Left ventricle myocardium superior (tissue), 1 donor: ENCODE results near the gene STYXL2. TPM values are rescaled to one million over a fixed set of nuclear protein-coding genes. Genes with fewer than 3 reads are reported as not detected.

Source experiments
- ATAC-seq: fragments of 200-7000 bp; cut with Tn5 transposase; one replicate; pipeline ENCODE4 v1.9.1; 2020; ENCODE audit warnings: mild to moderate bottlenecking, moderate library complexity
- DNase-seq: peaks from one replicate; pipeline ENCODE4 v3.0.0-alpha.2; 2020
- intact Hi-C: fragments of 100-400 bp; cut with micrococcal nuclease; formaldehyde crosslinking; loops from one replicate; pipeline ENCODE4 v1.11.0; 2022
- total RNA-seq: library from RNA; stranded (reverse); fragmentation: NEBNext Ultra II Directional; extraction: Animal tissue kit (Norgen Biotek cat#: 25700); gene quantifications from one replicate; pipeline ENCODE4 v1.2.1, GENCODE V29; 2021
- donor health status: DM: no; HTN: yes; CAD: no; lungs with severe emphysema.

The STYXL2 gene
- total RNA-seq, 1 donor from 2014 or later, result 121 TPM

GRCh38 chr1:167071286-167071685, 22.6 kb upstream of the STYXL2 start:
- ATAC-seq (no peak), DNase-seq (no peak)
- intact Hi-C loops, result loop anchor here (10.0 kb wide), 1 partner anchor 374 kb away; no protein-coding TSS in a partner anchor

- ATAC-seq, result no peak
- intact Hi-C loops, result loop anchor here (10.0 kb wide), 1 partner anchor 369 kb away; no protein-coding TSS in a partner anchor
- DNase-seq, result no peak
These were observed 17.7 kb upstream of the STYXL2 start for GRCh38 chr1:167076136-167076710.

DNA sequence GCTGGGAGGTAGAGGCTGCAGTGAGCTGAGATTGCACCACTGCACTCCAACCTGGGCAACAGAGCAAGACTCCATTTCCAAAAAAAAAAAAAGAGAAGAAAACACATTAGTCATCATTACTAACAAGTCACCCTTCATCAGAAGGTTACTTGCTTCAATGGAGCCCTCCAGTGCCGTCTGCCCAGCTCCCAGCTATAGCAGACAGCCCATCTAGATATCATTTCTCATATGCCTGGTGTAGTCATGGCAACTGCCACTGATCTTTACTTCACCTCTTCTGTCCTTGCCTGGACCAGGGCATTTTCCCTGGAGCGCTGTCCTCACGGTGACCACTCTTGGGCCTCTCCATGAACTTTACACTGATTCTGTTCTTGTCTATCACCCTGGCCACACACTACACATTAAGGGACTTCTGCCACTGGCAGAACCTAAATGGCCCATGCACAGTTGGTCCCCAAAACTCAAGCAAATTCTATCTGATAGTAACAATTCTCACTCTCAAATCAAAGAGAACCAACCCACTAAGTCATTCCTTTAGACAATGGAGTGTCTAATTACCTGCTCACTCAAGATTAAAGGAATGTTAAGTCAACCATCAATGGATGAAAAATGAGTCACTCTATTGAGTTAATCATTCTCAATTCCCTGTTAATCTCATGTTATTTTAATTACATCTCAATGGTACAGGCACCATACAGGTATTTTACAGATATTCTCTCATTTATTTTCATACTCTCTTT, 16.6 kb upstream of the STYXL2 start:
- no peak for ATAC-seq
- no peak for DNase-seq
- intact Hi-C loops, result loop anchor here (10.0 kb wide), 1 partner anchor 368 kb away; no protein-coding TSS in a partner anchor

GRCh38 chr1:167077868-167078210, 16.0 kb upstream of the STYXL2 start:
- intact Hi-C loops, result loop anchor here (10.0 kb wide), 1 partner anchor 367 kb away; no protein-coding TSS in a partner anchor
- DNase-seq (no peak), ATAC-seq (peak; percentile 77)

- DNase-seq (no peak), ATAC-seq (no peak)
- intact Hi-C loops, result no loop called here
These were observed 12.2 kb upstream of the STYXL2 start for GRCh38 chr1:167081594-167082156.

DNA sequence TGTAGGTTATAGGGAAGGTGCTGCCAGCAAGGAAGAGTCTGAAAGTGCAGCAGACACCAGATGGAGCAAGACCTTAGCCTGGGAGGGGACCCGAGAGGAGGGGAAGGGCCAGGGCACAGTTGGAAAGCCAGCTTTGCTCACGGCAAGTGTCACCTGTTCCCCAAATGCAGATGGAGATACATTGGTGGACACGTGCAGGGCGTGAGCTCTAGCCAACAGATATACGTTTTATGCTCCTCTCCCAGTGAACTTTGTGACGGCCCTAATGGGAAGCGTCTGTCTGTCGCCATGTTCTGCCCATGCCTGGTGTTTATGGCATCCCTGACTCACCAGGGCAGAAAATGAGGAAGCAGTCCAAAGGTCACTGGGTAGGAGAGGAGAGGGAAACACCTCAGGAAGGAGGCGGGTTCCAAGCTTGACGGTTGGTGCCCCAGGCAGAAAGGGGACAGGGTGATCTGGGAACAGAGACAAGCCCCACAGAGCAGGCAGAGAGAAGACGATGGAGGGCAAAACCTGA, 11.3 kb upstream of the STYXL2 start:
- intact Hi-C loops, result no loop called here
- DNase-seq, result no peak
- peak; percentile 50 for ATAC-seq

DNA sequence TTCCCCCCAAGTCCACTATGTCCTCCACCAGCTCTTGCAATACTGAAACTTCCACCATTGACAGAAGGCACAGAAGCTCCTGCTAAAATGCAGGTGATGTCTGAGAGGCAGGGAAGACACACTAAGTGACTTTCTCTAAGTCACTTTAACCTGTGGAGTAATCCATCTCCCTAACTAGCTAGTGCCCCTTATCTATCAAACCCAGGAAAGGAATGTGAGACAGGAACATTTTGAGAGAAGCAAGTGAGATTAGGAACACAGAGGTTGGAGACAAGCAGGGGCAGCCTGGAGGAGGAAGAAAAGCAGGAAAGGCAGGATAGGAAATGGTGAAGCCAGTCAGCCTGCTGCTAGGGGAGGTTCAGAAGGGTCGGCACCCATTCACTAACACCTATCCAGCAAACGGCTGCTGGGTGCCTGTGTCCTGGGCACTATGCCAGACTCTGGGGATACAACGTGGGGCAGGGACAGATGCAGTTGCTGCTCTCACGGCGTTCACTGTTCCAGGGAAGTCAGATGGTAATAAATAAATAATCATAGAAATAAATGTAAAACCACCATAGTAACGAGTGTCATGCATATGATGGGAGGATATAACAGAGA, 10.7 kb upstream of the STYXL2 start:
- ATAC-seq, result peak; percentile 74
- intact Hi-C loops, result no loop called here

GRCh38 chr1:167083871-167084270, 10.0 kb upstream of the STYXL2 start:
- DNase-seq (no peak), ATAC-seq (no peak)
- intact Hi-C loops, result no loop called here

More for the DNA sequence above, 10.7 kb upstream of the STYXL2 start:
- peak; percentile 41 for DNase-seq

GRCh38 chr1:167084757-167085156, 9.1 kb upstream of the STYXL2 start:
- DNase-seq, result no peak
- no peak for ATAC-seq
- intact Hi-C loops, result no loop called here

GRCh38 chr1:167086033-167086432, 7.8 kb upstream of the STYXL2 start:
- ATAC-seq, result peak; percentile 29
- no peak for DNase-seq
- intact Hi-C loops, result no loop called here

GRCh38 chr1:167086768-167087167, 7.1 kb upstream of the STYXL2 start:
- DNase-seq (no peak), ATAC-seq (no peak)
- intact Hi-C loops, result no loop called here

- ATAC-seq (no peak), DNase-seq (no peak)
- intact Hi-C loops, result no loop called here
These were observed 5.0 kb upstream of the STYXL2 start for GRCh38 chr1:167088746-167089417.

GRCh38 chr1:167089939-167090313, 3.9 kb upstream of the STYXL2 start:
- intact Hi-C loops, result no loop called here
- DNase-seq (no peak), ATAC-seq (no peak)

DNA sequence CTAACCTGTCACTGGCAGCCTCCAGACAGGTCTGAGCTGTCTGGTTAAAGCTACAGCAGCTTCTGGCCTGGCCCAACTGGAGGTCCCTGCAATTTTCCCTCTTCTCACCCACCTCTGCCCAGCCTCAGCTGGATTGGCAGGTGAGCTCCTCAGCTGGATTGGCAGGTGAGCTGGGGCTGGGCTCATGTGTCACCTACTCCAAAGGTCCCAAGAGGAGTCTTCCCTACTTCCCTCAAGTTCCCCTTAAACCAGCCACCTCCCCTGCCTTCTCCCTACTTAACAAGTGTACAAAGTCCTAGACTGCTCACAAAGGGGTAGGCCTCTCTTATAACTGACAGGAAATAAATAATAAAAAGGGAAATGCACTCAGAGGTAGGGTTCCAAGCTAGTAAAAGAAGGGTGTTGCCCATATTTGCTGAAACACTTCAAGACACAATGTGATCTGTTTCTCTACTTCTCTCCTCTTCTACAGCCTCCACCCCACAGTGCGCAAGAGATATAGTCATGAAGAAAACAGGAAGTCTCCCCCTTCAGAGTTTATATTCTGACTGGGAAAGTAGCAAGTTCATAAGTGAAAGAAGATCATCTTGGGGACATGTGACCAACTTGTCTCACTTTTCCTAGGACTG, 3.4 kb upstream of the STYXL2 start, which contains the start of gene GPA33:
Gene GPA33 (minus strand): TSS at position 64 of the 629 bp plus-strand sequence. CDS start 90 bp downstream, outside the sequence.
- ATAC-seq (no peak), DNase-seq (no peak)
- intact Hi-C loops, result no loop called here

- intact Hi-C loops, result no loop called here
- DNase-seq (no peak), ATAC-seq (peak; percentile 75)
These were observed 1.2 kb upstream of the STYXL2 start for GRCh38 chr1:167092653-167093052.

GRCh38 chr1:167094690-167095089, 815 bp downstream of the STYXL2 start:
- intact Hi-C loops, result no loop called here
- DNase-seq (no peak), ATAC-seq (peak; percentile 58)

- no peak for ATAC-seq
- no peak for DNase-seq
- intact Hi-C loops, result no loop called here
These were observed 1.5 kb downstream of the STYXL2 start for GRCh38 chr1:167095368-167095767.

DNA sequence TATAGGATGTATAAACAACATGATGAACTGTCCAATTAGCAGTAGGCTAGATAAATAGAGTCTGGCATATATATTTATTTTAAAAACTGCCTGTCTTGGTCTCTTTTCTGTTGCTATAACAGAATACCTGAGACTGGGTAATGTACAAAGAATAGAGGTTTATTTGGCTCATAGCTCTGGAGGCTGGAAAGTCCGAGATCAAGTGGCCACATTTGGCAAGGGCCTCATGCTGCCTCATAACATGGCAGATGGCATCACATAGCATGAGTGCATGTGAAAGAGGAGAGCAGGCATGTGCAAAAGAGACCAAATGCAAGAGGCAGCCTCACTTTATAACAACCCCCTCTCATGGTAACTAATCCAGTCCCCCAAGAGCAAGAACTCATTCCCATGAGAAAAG, 6.0 kb downstream of the STYXL2 start:
- intact Hi-C loops, result loop anchor here (10.0 kb wide), 1 partner anchor 115 kb away; no protein-coding TSS in a partner anchor
- ATAC-seq, result no peak

DNA sequence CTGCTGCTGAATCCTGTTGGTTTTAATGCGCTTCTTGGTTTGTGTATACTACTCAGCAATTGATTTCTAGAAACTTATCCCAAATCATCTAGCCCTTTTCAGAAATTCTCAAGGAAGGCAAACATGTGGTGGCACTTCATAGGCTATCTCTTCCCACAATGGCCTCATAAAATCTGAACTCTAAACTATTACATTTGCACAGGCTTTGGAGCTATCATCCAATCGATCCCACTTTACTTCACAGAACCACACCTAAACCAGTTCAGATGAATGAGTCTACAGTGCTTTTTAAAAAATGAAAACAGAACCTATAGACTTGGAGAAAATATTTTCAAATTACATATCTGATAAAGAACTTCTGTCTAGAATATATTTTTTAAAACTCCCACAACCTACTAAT, 6.9 kb downstream of the STYXL2 start:
- no peak for ATAC-seq
- intact Hi-C loops, result loop anchor here (10.0 kb wide), 1 partner anchor 114 kb away; no protein-coding TSS in a partner anchor
- no peak for DNase-seq

More for the DNA sequence above, 6.0 kb downstream of the STYXL2 start:
- no peak for DNase-seq
